Fibroblast of lung (primary cell): ENCODE measurements around the gene MATK. TPM values are rescaled to one million over a fixed set of nuclear protein-coding genes. Genes with fewer than 3 reads are reported as not detected.
"Not testable (repeated sequence)": the region's sequence is repeated elsewhere in the genome, so short reads cannot be mapped to it uniquely, and the experiment has no call there.

Experiments
- DNase-seq, 2 donors: peaks; one replicate each; pipeline versions ENCODE4 v3.0.0 to v3.0.0-alpha.2; 2010; ENCODE audit warnings: low read depth in 2 of 2
- H2AFZ ChIP-seq: 2 replicates; pipeline ENCODE4 v1.5.1; 2012; ENCODE audit warnings: low read length, control low read depth, inconsistent platforms
- H3K27ac ChIP-seq: 2 replicates; pipeline ENCODE4 v1.5.1; 2011; ENCODE audit warnings: low read length, control low read depth; ENCODE audit not compliant: insufficient read depth
- H3K27me3 ChIP-seq: 2 replicates; pipeline ENCODE4 v1.5.1; 2011; ENCODE audit warnings: mild to moderate bottlenecking, low read length; ENCODE audit not compliant: control insufficient read depth, insufficient read depth
- H3K36me3 ChIP-seq: 2 replicates; pipeline ENCODE4 v1.5.1; 2011; ENCODE audit warnings: low read length; ENCODE audit not compliant: control insufficient read depth, insufficient read depth
- H3K4me1 ChIP-seq: 2 replicates; pipeline ENCODE4 v1.5.1; 2011; ENCODE audit warnings: low read length; ENCODE audit not compliant: control insufficient read depth, insufficient read depth; ENCODE audit errors: extremely low read depth
- H3K4me2 ChIP-seq: 2 replicates; pipeline ENCODE4 v1.5.1; 2011; ENCODE audit warnings: low read length, control low read depth; ENCODE audit not compliant: insufficient read depth; ENCODE audit errors: extremely low read depth
- H3K4me3 ChIP-seq, 4 experiments: fragments of 200-600 bp in 1 of 4; sonication (generic) in 1 of 4; replicated peaks in 1 of 4; 2 replicates each; pipeline ENCODE4 v1.5.1; 2011 to 2016; ENCODE audit warnings: low read length in 4 of 4, low read depth in 3 of 4, mild to moderate bottlenecking in 3 of 4, control low read depth in 2 of 4, inconsistent platforms in 1 of 4, mixed read lengths in 1 of 4; ENCODE audit not compliant: insufficient read depth in 1 of 4; ENCODE audit errors: control extremely low read depth in 1 of 4
- H3K79me2 ChIP-seq: 2 replicates; pipeline ENCODE4 v1.5.1; 2012; ENCODE audit warnings: mild to moderate bottlenecking, low read length, inconsistent platforms; ENCODE audit not compliant: control insufficient read depth, insufficient read depth
- H3K9ac ChIP-seq: 2 replicates; pipeline ENCODE4 v1.5.1; 2011; ENCODE audit warnings: mild to moderate bottlenecking, low read length, control low read depth; ENCODE audit not compliant: insufficient read depth
- H3K9me3 ChIP-seq: 2 replicates; pipeline ENCODE4 v1.5.1; 2012; ENCODE audit warnings: low read depth, low read length; ENCODE audit not compliant: control insufficient read depth, insufficient read depth
- H4K20me1 ChIP-seq: 2 replicates; pipeline ENCODE4 v1.5.1; 2011; ENCODE audit warnings: low read length; ENCODE audit not compliant: control insufficient read depth, insufficient read depth; ENCODE audit errors: extremely low read depth
- EZH2 ChIP-seq: IDR thresholded peaks from 2 replicates; pipeline ENCODE4 v1.5.1; 2012; ENCODE audit warnings: low read length, control low read depth, mild to moderate bottlenecking; ENCODE audit errors: missing control alignments
- polyA plus RNA-seq, 2 donors: library from polyadenylated mRNA; depleted of rRNA in 1 of 2; stranded (reverse) in 1 of 2; unstranded in 1 of 2; fragments of >200 nt; gene quantifications; 2 replicates each; pipeline ENCODE4 v1.2.1, GENCODE V29; 2011 to 2012; ENCODE audit warnings: missing spikeins in 1 of 2
- total RNA-seq: library from RNA; depleted of rRNA; stranded (reverse); fragments of >200 nt; gene quantifications from 2 replicates; pipeline ENCODE4 v1.2.1, GENCODE V29; 2014
- TF ChIP-seq, protein P1 (sequence below), 2 donors: IDR thresholded peaks in 1 of 2; conservative IDR thresholded peaks in 1 of 2; 1 replicate in 1 of 2; 2 replicates in 1 of 2; pipeline ENCODE4 v1.5.1; 2011 to 2012; ENCODE audit warnings: low read length in 2 of 2, control low read depth in 1 of 2, inconsistent platforms in 1 of 2, low read depth in 1 of 2, mild to moderate bottlenecking in 1 of 2

MATK gene
- total and polyA plus RNA-seq, 2 donors (not counting 1 experiment from before 2014, with no cell fraction given): under 0.01 TPM; not detected in 1

DNA sequence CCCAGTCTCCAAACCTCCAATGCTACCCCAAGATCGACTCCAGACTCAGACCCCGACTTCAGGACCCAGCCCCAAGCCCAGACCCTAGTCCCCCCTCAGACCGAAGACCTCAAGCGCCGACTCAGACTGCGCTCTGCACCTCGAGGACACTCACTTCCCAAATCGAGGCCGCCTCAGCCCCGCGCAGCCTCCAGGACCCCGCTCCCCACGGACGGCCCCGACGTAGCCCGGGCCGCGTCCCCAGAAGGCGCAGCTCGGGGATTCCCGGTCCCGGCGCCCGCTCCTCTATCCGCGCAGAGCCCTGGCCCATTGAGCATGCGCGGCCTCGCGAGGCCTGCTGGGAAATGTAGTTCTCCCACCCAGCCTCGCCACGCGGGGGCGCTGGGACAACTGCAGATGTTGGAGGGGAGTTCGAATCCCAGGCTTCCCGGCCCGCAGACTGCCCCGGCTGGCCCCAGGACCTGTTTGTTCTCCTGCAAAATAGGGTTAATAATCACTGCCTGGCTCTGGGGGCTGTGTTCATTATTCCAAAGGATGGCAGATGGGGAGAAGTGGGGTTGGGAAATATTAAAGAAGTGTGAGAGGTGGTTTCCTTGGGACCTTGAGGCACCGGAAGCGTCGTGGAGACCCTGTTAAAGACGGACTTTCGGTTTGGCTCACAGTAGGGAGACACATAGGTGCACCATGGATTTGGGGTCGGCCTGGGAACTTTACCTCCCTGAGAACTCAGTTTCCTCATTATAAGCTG, 24.6 kb downstream of the MATK start, which contains the start of gene APBA3:
Gene APBA3, minus strand, starts transcription at position 311 of the 748 bp plus-strand sequence. CDS start 1,428 bp downstream, outside the sequence.
- no peaks in the 10 kb centered on the region for H3K9me3 ChIP-seq
- peak within 1 kb of the TSS; percentile 88 to 99 (median 96) for H3K4me3 ChIP-seq
- H2AFZ ChIP-seq: peak within 1 kb of the TSS; percentile 80
- H4K20me1 ChIP-seq: no peaks in the 10 kb centered on the region
- H3K27me3 ChIP-seq: no peaks in the 10 kb centered on the region
- H3K4me1 ChIP-seq: peaks cover 2% of the 10 kb centered on the region
- no peak for TF ChIP-seq EZH2
- TF ChIP-seq, protein P1, sequence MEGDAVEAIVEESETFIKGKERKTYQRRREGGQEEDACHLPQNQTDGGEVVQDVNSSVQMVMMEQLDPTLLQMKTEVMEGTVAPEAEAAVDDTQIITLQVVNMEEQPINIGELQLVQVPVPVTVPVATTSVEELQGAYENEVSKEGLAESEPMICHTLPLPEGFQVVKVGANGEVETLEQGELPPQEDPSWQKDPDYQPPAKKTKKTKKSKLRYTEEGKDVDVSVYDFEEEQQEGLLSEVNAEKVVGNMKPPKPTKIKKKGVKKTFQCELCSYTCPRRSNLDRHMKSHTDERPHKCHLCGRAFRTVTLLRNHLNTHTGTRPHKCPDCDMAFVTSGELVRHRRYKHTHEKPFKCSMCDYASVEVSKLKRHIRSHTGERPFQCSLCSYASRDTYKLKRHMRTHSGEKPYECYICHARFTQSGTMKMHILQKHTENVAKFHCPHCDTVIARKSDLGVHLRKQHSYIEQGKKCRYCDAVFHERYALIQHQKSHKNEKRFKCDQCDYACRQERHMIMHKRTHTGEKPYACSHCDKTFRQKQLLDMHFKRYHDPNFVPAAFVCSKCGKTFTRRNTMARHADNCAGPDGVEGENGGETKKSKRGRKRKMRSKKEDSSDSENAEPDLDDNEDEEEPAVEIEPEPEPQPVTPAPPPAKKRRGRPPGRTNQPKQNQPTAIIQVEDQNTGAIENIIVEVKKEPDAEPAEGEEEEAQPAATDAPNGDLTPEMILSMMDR (conservative IDR thresholded peaks at IDR 0.05 in 1 of 2, IDR thresholded peaks at IDR 0.05 in 1 of 2; ENCODE audit: low read depth in 1 of 2, low read length in 2 of 2): peak; percentile 56 to 68
- H3K36me3 ChIP-seq: peaks cover 1% of the 10 kb centered on the region
- H3K4me2 ChIP-seq: peak within 1 kb of the TSS; percentile 86
- peak; percentile 72 to 87 for DNase-seq
- peak within 1 kb of the TSS; percentile 97 for H3K27ac ChIP-seq
- peaks cover 9% of the 10 kb centered on the region for H3K79me2 ChIP-seq
- H3K9ac ChIP-seq: peak within 1 kb of the TSS; percentile 88

DNA sequence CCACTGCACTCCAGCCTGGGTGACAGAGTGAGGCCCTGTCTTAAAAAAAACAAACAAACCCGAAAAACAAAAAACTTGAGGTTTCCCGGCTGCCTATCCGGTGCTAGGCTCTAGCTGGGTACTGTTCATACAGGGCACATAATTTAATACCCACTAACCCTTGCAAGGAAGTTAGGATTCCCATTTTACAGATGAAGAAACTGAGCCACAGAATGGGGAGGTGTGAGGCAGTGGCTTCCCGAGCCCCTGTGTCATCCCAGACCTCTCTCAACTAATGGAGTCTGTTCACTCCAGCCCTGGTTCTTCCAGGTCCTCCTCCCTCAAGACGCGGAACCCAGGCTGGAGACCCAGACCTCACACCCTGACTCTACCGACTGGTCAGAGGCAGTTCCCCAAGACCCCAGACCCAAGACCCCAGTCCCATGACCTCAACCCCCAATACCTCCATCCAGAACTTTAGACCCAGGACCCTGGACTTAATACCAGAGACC, 25.3 kb downstream of the MATK start:
- H3K9me3 ChIP-seq: no peaks in the 10 kb centered on the region
- no peaks in the 10 kb centered on the region for H3K27me3 ChIP-seq
- peaks cover 1% of the 10 kb centered on the region for H3K36me3 ChIP-seq
- no peak for TF ChIP-seq EZH2
- TF ChIP-seq, protein P1 (conservative IDR thresholded peaks at IDR 0.05 in 1 of 2, IDR thresholded peaks at IDR 0.05 in 1 of 2; ENCODE audit: low read depth in 1 of 2, low read length in 2 of 2): no peak
- peak overlapping the region; percentile 84 for H3K9ac ChIP-seq
- peaks cover 2% of the 10 kb centered on the region for H3K4me1 ChIP-seq
- H4K20me1 ChIP-seq: no peaks in the 10 kb centered on the region
- peak overlapping the region; percentile 88 for H3K27ac ChIP-seq
- peak overlapping the region; percentile 86 for H3K4me2 ChIP-seq
- H2AFZ ChIP-seq: peak overlapping the region; percentile 80
- peak overlapping the region; percentile 88 to 99 (median 96) for H3K4me3 ChIP-seq
- peak; percentile 5 to 6 for DNase-seq
- peaks cover 9% of the 10 kb centered on the region for H3K79me2 ChIP-seq

DNA sequence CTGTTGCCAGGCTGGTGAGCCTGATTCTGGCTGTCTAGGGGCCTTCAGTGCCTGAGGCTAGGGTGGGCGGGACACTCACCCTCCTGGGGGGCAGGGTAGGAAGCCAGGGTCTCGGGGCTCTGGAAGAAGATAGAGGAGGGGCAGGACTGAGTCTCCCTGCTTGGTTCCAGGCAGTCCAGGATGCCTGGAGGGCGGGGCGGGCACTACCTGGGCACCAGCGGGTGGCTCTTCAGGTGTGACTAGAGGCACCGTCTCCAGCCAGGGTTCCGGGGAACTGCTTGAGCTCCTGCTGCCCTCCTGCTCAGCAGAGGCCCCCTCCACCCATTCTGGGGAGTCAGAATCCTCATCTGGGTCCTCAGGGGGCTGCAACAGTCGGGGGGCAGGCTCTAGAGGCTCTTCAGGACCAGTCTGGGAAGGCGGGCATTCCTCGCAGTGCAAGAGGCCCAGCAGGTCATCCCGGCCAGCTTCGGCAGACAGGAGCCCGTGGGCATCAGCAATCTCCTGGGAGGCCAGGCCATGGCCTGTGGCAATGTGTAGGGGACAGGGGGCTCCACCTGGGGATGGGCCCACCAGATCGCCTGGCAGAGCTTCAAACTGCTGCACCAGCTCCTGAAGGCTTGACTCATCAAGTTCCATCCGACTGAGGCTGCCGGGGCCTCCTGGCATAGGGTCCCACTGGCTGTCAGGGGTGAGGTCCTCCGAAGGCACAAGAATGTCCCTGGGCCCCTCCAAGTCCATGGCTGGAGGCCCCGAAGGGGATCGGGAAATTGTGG, 26.5 kb downstream of the MATK start:
- Histone ChIP-seq H3K27me3 (no peaks in the 10 kb centered on the region), H3K9ac (no peak overlapping the region), H3K4me2 (no peak overlapping the region), H3K9me3 (no peaks in the 10 kb centered on the region), H3K27ac (no peak overlapping the region), H3K36me3 (peaks cover 1% of the 10 kb centered on the region), H3K79me2 (peaks cover 9% of the 10 kb centered on the region), H3K4me3 (no peak overlapping the region), H4K20me1 (no peaks in the 10 kb centered on the region), H3K4me1 (peaks cover 2% of the 10 kb centered on the region), H2AFZ (no peak overlapping the region)
- no peak for DNase-seq
- TF ChIP-seq, protein P1 (conservative IDR thresholded peaks at IDR 0.05 in 1 of 2, IDR thresholded peaks at IDR 0.05 in 1 of 2; ENCODE audit: low read depth in 1 of 2, low read length in 2 of 2): no peak
- TF ChIP-seq EZH2: no peak

DNA sequence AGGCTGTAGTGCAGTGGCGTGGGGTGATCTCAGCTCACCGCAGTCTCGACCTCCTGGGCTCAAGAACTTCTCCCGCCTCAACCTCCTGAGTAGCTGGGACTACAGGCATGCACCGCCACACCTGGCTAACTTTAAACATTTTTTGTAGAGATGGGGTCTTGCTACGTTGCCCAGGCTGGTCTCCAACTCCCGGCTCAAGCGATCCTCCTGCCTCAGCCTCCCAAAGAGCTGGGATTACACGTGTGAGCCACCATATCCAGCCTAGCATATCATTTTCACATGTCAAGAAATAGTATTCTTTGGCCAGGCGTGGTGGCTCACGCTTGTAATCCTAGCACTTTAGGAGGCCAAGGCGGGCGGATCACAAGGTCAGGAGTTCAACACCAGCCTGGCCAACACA, 27.9 kb downstream of the MATK start:
- H3K36me3 ChIP-seq, H3K4me1 ChIP-seq, H3K79me2 ChIP-seq, H4K20me1 ChIP-seq, H3K9me3 ChIP-seq, H3K27ac ChIP-seq, H2AFZ ChIP-seq, H3K9ac ChIP-seq, H3K4me2 ChIP-seq, DNase-seq, H3K27me3 ChIP-seq, H3K4me3 ChIP-seq: not testable (repeated sequence)
